HepG2 (cell line): Measurements from ENCODE around the gene EVA1C. TPM values are rescaled to one million over a fixed set of nuclear protein-coding genes. Genes with fewer than 3 reads are reported as not detected.

Source experiments
- ATAC-seq: fragments of 200-7000 bp; cut with Tn5 transposase; 3 replicates; pipeline ENCODE4 v1.9.1; 2020; ENCODE audit warnings: mild to moderate bottlenecking, moderate library complexity
- BruUV-seq: library from RNA; stranded (reverse); fragments of 400-500 nt; replicated peaks from 2 replicates; lab custom pipeline; 2021; lab: Mats Ljungman, UMichigan
- CTCF ChIA-PET: fragments of 300-600 bp; formaldehyde crosslinking; extraction: SDS; loops from one replicate; lab custom pipeline; 2021; ENCODE audit warnings: low total read pairs, inconsistent platforms, low intra/inter-chr PET ratio; lab: Yijun Ruan, JAX
- POLR2A ChIA-PET: fragments of 350-600 bp; sonication (Branson Sonifier 250); formaldehyde crosslinking; loops from one replicate; lab custom pipeline; 2020; ENCODE audit warnings: antibody characterized with exemption, inconsistent platforms; lab: Yijun Ruan, JAX
- DNase-seq: peaks from one replicate; pipeline ENCODE4 v3.0.0-alpha.2; 2015; ENCODE audit warnings: low spot score
- FAIRE-seq: peaks from 3 replicates; lab custom pipeline; 2011; peaks lifted over from hg19 to GRCh38; lab: Jason Lieb, UNC
- H2AFZ ChIP-seq: one replicate; pipeline ENCODE4 v1.6.1; 2011; ENCODE audit warnings: low read length, inconsistent platforms
- H3K27ac ChIP-seq: fragments of 300-600 bp; 3 replicates; pipeline ENCODE4 v1.8.0; 2011; ENCODE audit warnings: mixed run types, mild to moderate bottlenecking, mixed read lengths, low read length, inconsistent platforms; ENCODE audit not compliant: insufficient read depth; ENCODE audit errors: extremely low read length
- H3K27me3 ChIP-seq, 2 experiments: fragments of 200-600 bp in 1 of 2; 2 replicates in 1 of 2; 3 replicates in 1 of 2; pipeline versions ENCODE4 v1.6.0 to v1.8.0; 2011; ENCODE audit warnings: low read length in 2 of 2, mild to moderate bottlenecking in 2 of 2, moderate library complexity in 2 of 2, inconsistent platforms in 1 of 2; ENCODE audit not compliant: insufficient read depth in 2 of 2, control insufficient read depth in 1 of 2
- H3K36me3 ChIP-seq, 2 experiments: fragments of 200-600 bp in 1 of 2; replicated peaks in 1 of 2; 2 replicates in 1 of 2; 3 replicates in 1 of 2; pipeline versions ENCODE4 v1.5.1 to v1.8.0; 2011; ENCODE audit warnings: low read length in 2 of 2, inconsistent platforms in 1 of 2; ENCODE audit not compliant: insufficient read depth in 2 of 2, control insufficient read depth in 1 of 2
- H3K4me1 ChIP-seq: 2 replicates; pipeline ENCODE4 v1.5.1; 2012; ENCODE audit warnings: low read length, inconsistent platforms; ENCODE audit not compliant: insufficient read depth
- H3K4me2 ChIP-seq: 2 replicates; pipeline ENCODE4 v1.6.0; 2011; ENCODE audit warnings: low read depth, low read length, inconsistent platforms
- H3K4me3 ChIP-seq, 3 experiments: fragments of 200-600 bp in 1 of 3; sonication (generic), shearing (Covaris generic) in 1 of 3; replicated peaks in 1 of 3; 2 replicates each; pipeline ENCODE4 v1.5.1; 2011 to 2016; ENCODE audit warnings: low read length in 3 of 3, inconsistent platforms in 2 of 3, low read depth in 2 of 3, mild to moderate bottlenecking in 2 of 3, control low read depth in 1 of 3, mixed read lengths in 1 of 3; ENCODE audit not compliant: insufficient read depth in 1 of 3
- H3K79me2 ChIP-seq: one replicate; pipeline ENCODE4 v1.6.1; 2011; ENCODE audit warnings: low read length, inconsistent platforms; ENCODE audit not compliant: insufficient read depth
- H3K9ac ChIP-seq: 2 replicates; pipeline ENCODE4 v1.6.0; 2011; ENCODE audit warnings: mild to moderate bottlenecking, low read depth, low read length, inconsistent platforms; ENCODE audit not compliant: insufficient read depth
- H3K9me3 ChIP-seq: 2 replicates; pipeline ENCODE4 v1.5.1; 2012; ENCODE audit warnings: mild to moderate bottlenecking, low read length
- H4K20me1 ChIP-seq: 2 replicates; pipeline ENCODE4 v1.6.0; 2011; ENCODE audit warnings: inconsistent platforms, mild to moderate bottlenecking, low read length, moderate library complexity; ENCODE audit not compliant: insufficient read depth
- CBX1 ChIP-seq: IDR thresholded peaks from one replicate; pipeline ENCODE4 v1.6.1; 2016; ENCODE audit warnings: antibody characterized with exemption, low read depth
- FIP1L1 ChIP-seq: fragments of 200-400 bp; formaldehyde crosslinking; IDR thresholded peaks from 2 replicates; pipeline ENCODE4 v1.6.1; 2018; ENCODE audit warnings: low read depth, mild to moderate bottlenecking, low read length, moderate library complexity, borderline replicate concordance; ENCODE audit not compliant: insufficient read depth
- GABPB1 ChIP-seq: IDR thresholded peaks from 2 replicates; pipeline ENCODE4 v1.6.1; 2016; ENCODE audit warnings: mild to moderate bottlenecking, missing genetic modification reagents, moderate library complexity, missing compliant biosample characterization
- HDAC6 ChIP-seq: fragments of 200-600 bp; sonication (generic); IDR thresholded peaks from 2 replicates; pipeline ENCODE4 v1.7.0; 2017; ENCODE audit warnings: mild to moderate bottlenecking, antibody characterized with exemption, low read length, low read depth
- HOXA5 ChIP-seq: sonication (generic); formaldehyde crosslinking; IDR thresholded peaks from 2 replicates; pipeline ENCODE4 v1.4.0; 2020; ENCODE audit warnings: missing genetic modification reagents
- PAWR ChIP-seq: sonication (generic); formaldehyde crosslinking; IDR thresholded peaks from 2 replicates; pipeline ENCODE4 v1.4.0; 2020; ENCODE audit warnings: missing genetic modification reagents, mild to moderate bottlenecking, borderline replicate concordance
- STAG1 ChIP-seq: sonication (generic); formaldehyde crosslinking; IDR thresholded peaks from 2 replicates; pipeline ENCODE4 v1.4.0; 2020; ENCODE audit warnings: missing genetic modification reagents
- TCF7L2 ChIP-seq: IDR thresholded peaks from 2 replicates; pipeline ENCODE4 v1.6.1; 2011; ENCODE audit warnings: mild to moderate bottlenecking, low read depth, low read length, moderate library complexity
- ZBTB21 ChIP-seq: sonication (generic); formaldehyde crosslinking; IDR thresholded peaks from 2 replicates; pipeline ENCODE4 v1.4.0; 2020; ENCODE audit warnings: missing genetic modification reagents
- ZBTB7B ChIP-seq: sonication (generic); formaldehyde crosslinking; IDR thresholded peaks from 2 replicates; pipeline ENCODE4 v1.4.0; 2020; ENCODE audit warnings: missing genetic modification reagents
- ZNF124 ChIP-seq: sonication (generic); formaldehyde crosslinking; IDR thresholded peaks from 2 replicates; pipeline ENCODE4 v1.4.0; 2020; ENCODE audit warnings: missing genetic modification reagents
- ZNF17 ChIP-seq: sonication (generic); formaldehyde crosslinking; IDR thresholded peaks from 2 replicates; pipeline ENCODE4 v1.5.0; 2020; ENCODE audit warnings: mild to moderate bottlenecking, missing genetic modification reagents
- ZNF251 ChIP-seq: sonication (generic); formaldehyde crosslinking; IDR thresholded peaks from 2 replicates; pipeline ENCODE4 v1.9.0; 2021; ENCODE audit warnings: mild to moderate bottlenecking, missing genetic modification reagents
- ZNF343 ChIP-seq: sonication (generic); formaldehyde crosslinking; IDR thresholded peaks from 2 replicates; pipeline ENCODE4 v1.4.0; 2020; ENCODE audit warnings: mild to moderate bottlenecking, missing genetic modification reagents
- ZNF780A ChIP-seq: sonication (generic); formaldehyde crosslinking; IDR thresholded peaks from 2 replicates; pipeline ENCODE4 v1.8.0; 2022; ENCODE audit warnings: mild to moderate bottlenecking, missing genetic modification reagents, moderate library complexity
- WGBS: methylation state at CpG from one replicate; pipeline ENCODE4 v1.1.6; 2017; ENCODE audit warnings: low lambda C conversion rate; 5-methylcytosine and 5-hydroxymethylcytosine counted together
- in situ Hi-C: cut with HindIII; loops from 2 replicates; pipeline ENCODE4 v1.10.0; 2017; ENCODE audit warnings: low pct_unique_long_range_greater_than_20kb; ENCODE audit not compliant: extremely low pct_ligation_motif_present
- intact Hi-C: fragments of 100-400 bp; cut with micrococcal nuclease; formaldehyde crosslinking; loops from one replicate; pipeline ENCODE4 v1.10.0; 2022; ENCODE audit not compliant: unreplicated experiment
- polyA plus RNA-seq, 8 experiments: library from polyadenylated mRNA; depleted of rRNA in 3 of 8; stranded (reverse) in 7 of 8; unstranded in 1 of 8; fragments of >200 nt; fragmentation: Illumina TruSeq in 4 of 8; extraction: Trizol in 4 of 8; gene quantifications; 2 replicates each; pipeline versions ENCODE4 v1.2.1 to v1.2.3, GENCODE V29; 2011 to 2016; ENCODE audit warnings: low read depth in 4 of 8, missing spikeins in 1 of 8, mixed read lengths in 1 of 8; ENCODE audit not compliant: insufficient read depth in 1 of 8
- total RNA-seq, 5 experiments: library from RNA; depleted of rRNA; stranded (reverse); fragments of >200 nt; fragmentation: Illumina TruSeq; extraction: Trizol; gene quantifications; 2 replicates each; pipeline ENCODE4 v1.2.3, GENCODE V29; 2016; ENCODE audit warnings: low read depth in 1 of 5
- TF ChIP-seq, protein P1 (sequence below): sonication (generic); formaldehyde crosslinking; IDR thresholded peaks from 2 replicates; pipeline ENCODE4 v1.4.0; 2020; ENCODE audit warnings: missing genetic modification reagents, borderline replicate concordance
- TF ChIP-seq, protein P2 (sequence below): IDR thresholded peaks from 2 replicates; pipeline ENCODE4 v1.6.1; 2016; ENCODE audit warnings: low read depth, missing genetic modification reagents, missing compliant biosample characterization

EVA1C gene
- total and polyA plus RNA-seq, 2 of the 13 experiments (the other 11 are each of a cell fraction or from before 2014, with no cell fraction given): 0.29 to 0.34 TPM

DNA sequence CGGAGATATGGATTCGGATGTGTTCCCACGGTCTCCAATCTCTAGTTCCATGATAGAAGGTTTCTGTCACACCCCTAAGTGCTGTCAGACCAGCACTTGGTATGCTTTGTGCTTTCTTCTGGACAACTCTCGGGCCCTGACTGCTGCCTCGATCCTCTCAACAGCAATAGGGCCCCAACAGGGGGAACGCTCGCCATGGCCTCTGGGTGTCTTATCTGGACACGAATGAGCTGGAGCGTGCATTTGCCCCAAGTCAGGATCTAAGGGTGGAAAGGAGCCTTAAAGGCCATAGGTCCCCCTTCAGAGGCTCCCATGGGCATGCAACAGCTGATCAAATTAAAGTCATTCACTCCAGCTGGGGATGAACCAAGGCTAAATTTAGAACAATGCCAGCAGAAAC, 96.1 kb downstream of the EVA1C start:
- BruUV-seq: no TSS peak
- DNase-seq (no peak), ATAC-seq (no peak), FAIRE-seq (no peak)
- no peaks in the 10 kb centered on the region for H3K27me3 ChIP-seq
- H4K20me1 ChIP-seq: no peaks in the 10 kb centered on the region
- intact Hi-C loops (no loop called here), in situ Hi-C loops (no loop called here)
- no peaks in the 10 kb centered on the region for H3K4me1 ChIP-seq
- H3K4me2 ChIP-seq: no peak overlapping the region
- no peak overlapping the region for H2AFZ ChIP-seq
- H3K79me2 ChIP-seq: no peaks in the 10 kb centered on the region
- H3K9ac ChIP-seq: no peak overlapping the region
- 86% methylated on average over 7 of the region's 9 CpGs for WGBS
- no peak overlapping the region for H3K27ac ChIP-seq
- no peak overlapping the region for H3K4me3 ChIP-seq
- H3K9me3 ChIP-seq: no peaks in the 10 kb centered on the region
- POLR2A ChIA-PET: no interaction called here
- H3K36me3 ChIP-seq: no peaks in the 10 kb centered on the region
- CTCF ChIA-PET: no interaction called here
- TF ChIP-seq ZNF17 (CRISPR knock-in tag): no peak
- TF ChIP-seq STAG1: no peak
- no peak for TF ChIP-seq ZNF343 (CRISPR knock-in tag)
- no peak for TF ChIP-seq FIP1L1
- TF ChIP-seq ZBTB21 (CRISPR knock-in tag): no peak
- TF ChIP-seq, protein P1, sequence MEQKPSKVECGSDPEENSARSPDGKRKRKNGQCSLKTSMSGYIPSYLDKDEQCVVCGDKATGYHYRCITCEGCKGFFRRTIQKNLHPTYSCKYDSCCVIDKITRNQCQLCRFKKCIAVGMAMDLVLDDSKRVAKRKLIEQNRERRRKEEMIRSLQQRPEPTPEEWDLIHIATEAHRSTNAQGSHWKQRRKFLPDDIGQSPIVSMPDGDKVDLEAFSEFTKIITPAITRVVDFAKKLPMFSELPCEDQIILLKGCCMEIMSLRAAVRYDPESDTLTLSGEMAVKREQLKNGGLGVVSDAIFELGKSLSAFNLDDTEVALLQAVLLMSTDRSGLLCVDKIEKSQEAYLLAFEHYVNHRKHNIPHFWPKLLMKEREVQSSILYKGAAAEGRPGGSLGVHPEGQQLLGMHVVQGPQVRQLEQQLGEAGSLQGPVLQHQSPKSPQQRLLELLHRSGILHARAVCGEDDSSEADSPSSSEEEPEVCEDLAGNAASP (CRISPR knock-in tag): no peak
- no peak for TF ChIP-seq CBX1
- TF ChIP-seq ZNF251: no peak
- no peak for TF ChIP-seq HOXA5
- TF ChIP-seq, protein P2, sequence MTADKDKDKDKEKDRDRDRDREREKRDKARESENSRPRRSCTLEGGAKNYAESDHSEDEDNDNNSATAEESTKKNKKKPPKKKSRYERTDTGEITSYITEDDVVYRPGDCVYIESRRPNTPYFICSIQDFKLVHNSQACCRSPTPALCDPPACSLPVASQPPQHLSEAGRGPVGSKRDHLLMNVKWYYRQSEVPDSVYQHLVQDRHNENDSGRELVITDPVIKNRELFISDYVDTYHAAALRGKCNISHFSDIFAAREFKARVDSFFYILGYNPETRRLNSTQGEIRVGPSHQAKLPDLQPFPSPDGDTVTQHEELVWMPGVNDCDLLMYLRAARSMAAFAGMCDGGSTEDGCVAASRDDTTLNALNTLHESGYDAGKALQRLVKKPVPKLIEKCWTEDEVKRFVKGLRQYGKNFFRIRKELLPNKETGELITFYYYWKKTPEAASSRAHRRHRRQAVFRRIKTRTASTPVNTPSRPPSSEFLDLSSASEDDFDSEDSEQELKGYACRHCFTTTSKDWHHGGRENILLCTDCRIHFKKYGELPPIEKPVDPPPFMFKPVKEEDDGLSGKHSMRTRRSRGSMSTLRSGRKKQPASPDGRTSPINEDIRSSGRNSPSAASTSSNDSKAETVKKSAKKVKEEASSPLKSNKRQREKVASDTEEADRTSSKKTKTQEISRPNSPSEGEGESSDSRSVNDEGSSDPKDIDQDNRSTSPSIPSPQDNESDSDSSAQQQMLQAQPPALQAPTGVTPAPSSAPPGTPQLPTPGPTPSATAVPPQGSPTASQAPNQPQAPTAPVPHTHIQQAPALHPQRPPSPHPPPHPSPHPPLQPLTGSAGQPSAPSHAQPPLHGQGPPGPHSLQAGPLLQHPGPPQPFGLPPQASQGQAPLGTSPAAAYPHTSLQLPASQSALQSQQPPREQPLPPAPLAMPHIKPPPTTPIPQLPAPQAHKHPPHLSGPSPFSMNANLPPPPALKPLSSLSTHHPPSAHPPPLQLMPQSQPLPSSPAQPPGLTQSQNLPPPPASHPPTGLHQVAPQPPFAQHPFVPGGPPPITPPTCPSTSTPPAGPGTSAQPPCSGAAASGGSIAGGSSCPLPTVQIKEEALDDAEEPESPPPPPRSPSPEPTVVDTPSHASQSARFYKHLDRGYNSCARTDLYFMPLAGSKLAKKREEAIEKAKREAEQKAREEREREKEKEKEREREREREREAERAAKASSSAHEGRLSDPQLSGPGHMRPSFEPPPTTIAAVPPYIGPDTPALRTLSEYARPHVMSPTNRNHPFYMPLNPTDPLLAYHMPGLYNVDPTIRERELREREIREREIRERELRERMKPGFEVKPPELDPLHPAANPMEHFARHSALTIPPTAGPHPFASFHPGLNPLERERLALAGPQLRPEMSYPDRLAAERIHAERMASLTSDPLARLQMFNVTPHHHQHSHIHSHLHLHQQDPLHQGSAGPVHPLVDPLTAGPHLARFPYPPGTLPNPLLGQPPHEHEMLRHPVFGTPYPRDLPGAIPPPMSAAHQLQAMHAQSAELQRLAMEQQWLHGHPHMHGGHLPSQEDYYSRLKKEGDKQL: no peak
- TF ChIP-seq PAWR (CRISPR knock-in tag): no peak
- no peak for TF ChIP-seq ZNF780A (CRISPR knock-in tag)
- TF ChIP-seq ZBTB7B (CRISPR knock-in tag): no peak
- TF ChIP-seq GABPB1 (CRISPR knock-in tag): no peak
- no peak for TF ChIP-seq TCF7L2
- TF ChIP-seq ZNF124 (CRISPR knock-in tag): no peak
- TF ChIP-seq HDAC6: no peak
